ENCODE results near the gene KRT40.

Gene KRT40

DNA sequence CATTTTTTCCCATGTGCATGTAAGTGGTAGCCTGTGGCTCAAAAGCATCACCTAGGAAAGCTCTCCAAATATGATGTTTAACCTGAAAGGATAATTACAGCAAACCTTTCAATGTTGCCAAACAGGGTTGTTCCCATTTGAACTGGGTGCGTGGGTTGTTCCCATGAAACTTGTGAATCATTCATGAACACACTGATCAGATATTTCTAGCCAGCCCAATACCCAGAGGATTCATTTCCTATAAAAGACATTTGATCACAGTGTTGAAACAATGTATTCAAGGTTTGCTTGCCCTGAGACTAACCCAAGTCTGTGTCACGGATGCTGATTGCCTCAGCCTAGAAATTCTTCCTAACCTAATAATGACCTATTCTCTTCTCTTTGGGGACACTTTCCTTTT is 30.2 kb downstream of the KRT40 start:
- no peak for TF ChIP-seq TCF12 (IDR thresholded peaks at IDR 0.05; ENCODE audit: low read depth)

DNA sequence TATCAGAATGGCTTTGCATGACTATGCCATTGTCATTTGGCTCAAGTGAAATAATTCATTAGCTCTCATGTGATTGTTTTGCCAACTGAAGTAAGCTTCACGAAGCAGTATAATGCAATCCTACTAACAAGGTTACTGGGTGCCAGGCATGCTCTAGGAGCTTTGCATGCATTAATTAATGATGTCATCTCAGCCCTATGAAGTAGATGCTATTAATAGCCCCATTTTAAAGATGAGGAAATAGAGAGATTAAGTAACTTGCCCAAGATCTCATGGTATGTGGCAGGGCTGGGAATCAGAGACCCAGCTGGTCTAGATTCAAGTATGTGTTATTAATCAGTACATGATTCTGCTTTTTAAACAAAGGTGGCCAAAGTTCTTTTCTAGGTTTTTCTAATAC is 31.5 kb downstream of the KRT40 start:
- TF ChIP-seq, protein P1, sequence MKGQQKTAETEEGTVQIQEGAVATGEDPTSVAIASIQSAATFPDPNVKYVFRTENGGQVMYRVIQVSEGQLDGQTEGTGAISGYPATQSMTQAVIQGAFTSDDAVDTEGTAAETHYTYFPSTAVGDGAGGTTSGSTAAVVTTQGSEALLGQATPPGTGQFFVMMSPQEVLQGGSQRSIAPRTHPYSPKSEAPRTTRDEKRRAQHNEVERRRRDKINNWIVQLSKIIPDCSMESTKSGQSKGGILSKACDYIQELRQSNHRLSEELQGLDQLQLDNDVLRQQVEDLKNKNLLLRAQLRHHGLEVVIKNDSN (IDR thresholded peaks at IDR 0.05), result no peak
- no peak for TF ChIP-seq RAD21 (IDR thresholded peaks at IDR 0.05; ENCODE audit: low read depth)
- no peak for TF ChIP-seq EGR1 (IDR thresholded peaks at IDR 0.05)
- no peak for TF ChIP-seq NFIC (IDR thresholded peaks at IDR 0.05)
- 0 out of 2 replicates have a peak, but pooled peaks have one; percentile 31 for TF ChIP-seq TCF12 (IDR thresholded peaks at IDR 0.05; ENCODE audit: low read depth)

DNA sequence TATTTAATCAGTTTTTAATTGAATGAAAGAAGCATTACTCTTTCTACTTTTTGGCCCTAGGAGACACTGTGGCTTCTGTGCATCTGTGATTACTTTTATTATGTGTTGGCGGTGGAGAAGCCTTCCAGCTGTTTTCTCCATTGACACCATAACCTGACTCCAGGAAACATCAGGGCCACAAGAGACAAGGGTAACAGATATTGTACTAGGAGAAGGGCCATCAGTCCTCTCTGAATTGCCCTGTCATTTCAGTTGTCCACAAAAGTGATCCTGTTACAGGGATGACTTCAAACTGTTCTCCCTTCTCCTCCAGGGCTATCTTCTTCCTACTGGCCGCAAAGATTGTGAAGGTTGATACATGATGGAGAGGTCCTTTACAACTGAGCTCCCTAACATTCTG is 32.0 kb downstream of the KRT40 start:
- TF ChIP-seq TCF12 (IDR thresholded peaks at IDR 0.05; ENCODE audit: low read depth), result no peak
- no peak for TF ChIP-seq FOXM1 (IDR thresholded peaks at IDR 0.05; ENCODE audit: borderline replicate concordance, low read depth)
- no peak for TF ChIP-seq CREB1 (IDR thresholded peaks at IDR 0.05; ENCODE audit: low read depth)
- TF ChIP-seq RAD21 (IDR thresholded peaks at IDR 0.05; ENCODE audit: low read depth), result no peak

DNA sequence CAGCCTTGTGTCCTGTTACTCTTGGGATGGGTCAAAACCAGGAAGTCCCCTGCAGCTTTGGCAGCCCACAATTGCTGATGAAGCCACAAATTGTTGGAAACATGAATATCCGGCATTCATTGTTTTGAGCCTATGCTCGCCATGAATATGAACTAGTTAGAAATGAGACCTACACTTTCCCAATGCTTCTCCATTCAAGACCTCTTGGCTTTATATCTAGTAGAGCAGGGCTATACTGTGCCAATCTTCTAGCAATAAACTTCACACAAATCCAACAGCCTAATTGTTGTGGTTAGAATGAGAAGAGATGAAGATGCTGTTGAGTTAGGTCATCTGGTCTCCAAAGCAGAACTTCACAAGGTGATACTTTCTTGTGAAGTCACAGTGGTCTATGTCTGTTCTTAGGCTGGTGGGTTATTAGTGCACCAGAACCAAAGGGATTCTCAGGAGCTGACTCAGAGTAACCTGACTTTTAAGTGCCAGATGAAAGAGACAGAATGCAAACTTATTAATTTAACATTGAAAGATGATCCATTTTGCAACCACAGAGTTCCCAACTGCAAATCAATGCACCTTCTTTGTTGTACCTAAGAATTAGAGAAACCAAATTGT is 33.0 kb downstream of the KRT40 start:
- TF ChIP-seq, protein P2, sequence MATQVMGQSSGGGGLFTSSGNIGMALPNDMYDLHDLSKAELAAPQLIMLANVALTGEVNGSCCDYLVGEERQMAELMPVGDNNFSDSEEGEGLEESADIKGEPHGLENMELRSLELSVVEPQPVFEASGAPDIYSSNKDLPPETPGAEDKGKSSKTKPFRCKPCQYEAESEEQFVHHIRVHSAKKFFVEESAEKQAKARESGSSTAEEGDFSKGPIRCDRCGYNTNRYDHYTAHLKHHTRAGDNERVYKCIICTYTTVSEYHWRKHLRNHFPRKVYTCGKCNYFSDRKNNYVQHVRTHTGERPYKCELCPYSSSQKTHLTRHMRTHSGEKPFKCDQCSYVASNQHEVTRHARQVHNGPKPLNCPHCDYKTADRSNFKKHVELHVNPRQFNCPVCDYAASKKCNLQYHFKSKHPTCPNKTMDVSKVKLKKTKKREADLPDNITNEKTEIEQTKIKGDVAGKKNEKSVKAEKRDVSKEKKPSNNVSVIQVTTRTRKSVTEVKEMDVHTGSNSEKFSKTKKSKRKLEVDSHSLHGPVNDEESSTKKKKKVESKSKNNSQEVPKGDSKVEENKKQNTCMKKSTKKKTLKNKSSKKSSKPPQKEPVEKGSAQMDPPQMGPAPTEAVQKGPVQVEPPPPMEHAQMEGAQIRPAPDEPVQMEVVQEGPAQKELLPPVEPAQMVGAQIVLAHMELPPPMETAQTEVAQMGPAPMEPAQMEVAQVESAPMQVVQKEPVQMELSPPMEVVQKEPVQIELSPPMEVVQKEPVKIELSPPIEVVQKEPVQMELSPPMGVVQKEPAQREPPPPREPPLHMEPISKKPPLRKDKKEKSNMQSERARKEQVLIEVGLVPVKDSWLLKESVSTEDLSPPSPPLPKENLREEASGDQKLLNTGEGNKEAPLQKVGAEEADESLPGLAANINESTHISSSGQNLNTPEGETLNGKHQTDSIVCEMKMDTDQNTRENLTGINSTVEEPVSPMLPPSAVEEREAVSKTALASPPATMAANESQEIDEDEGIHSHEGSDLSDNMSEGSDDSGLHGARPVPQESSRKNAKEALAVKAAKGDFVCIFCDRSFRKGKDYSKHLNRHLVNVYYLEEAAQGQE (IDR thresholded peaks at IDR 0.05; ENCODE audit: low read depth), result no peak
- TF ChIP-seq, protein P1 (IDR thresholded peaks at IDR 0.05), result no peak
- TF ChIP-seq EGR1 (IDR thresholded peaks at IDR 0.05), result no peak
- no peak for TF ChIP-seq TEAD4 (IDR thresholded peaks at IDR 0.05)
- TF ChIP-seq NFIC (IDR thresholded peaks at IDR 0.05), result no peak

DNA sequence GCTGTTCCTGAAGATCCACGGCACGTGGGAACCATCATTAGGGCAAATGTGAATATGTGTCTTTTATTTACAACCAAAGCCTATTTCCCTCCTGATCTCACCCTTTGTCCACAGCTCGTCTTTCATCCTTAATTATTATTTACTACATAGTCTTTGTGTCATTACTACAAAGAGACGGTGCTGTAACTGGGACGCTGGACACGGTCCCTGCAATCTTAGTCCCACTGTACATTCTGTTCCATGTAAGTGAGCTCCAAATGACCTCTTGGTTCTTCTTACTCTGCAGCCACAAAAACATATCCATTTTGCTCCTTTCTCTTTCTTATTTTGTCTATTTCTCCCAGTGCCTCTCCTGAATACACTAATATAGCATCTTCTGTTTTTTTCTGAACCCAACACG is 34.0 kb downstream of the KRT40 start:
- no peak for TF ChIP-seq NFIC (IDR thresholded peaks at IDR 0.05)
- no peak for TF ChIP-seq CREB1 (IDR thresholded peaks at IDR 0.05; ENCODE audit: low read depth)

DNA sequence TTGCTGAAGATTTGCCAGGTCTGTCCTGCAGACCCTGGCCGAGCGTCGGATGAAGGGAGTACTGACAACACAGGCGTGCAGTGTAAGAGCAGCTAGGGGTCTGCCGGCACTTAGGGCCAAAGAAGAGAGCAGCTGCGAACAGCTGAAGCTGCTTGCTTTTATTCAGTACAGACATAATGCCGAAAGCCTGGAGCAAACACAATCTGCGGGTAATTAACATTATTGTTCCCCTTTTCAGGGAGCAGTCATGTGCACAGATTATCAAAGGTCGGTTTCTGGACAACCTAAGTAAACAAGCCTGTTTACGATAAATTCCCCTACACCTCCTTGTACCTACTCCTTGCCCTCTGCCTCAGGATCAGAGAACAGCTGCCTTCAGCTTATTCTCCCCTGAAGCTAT is 34.7 kb downstream of the KRT40 start:
- no peak for TF ChIP-seq YY1 (IDR thresholded peaks at IDR 0.05; ENCODE audit: low read depth)
- TF ChIP-seq TEAD4 (IDR thresholded peaks at IDR 0.05), result no peak
- no peak for TF ChIP-seq NFIC (IDR thresholded peaks at IDR 0.05)
- TF ChIP-seq TAF1 (IDR thresholded peaks at IDR 0.05; ENCODE audit: low read depth), result no peak
- TF ChIP-seq, protein P1 (IDR thresholded peaks at IDR 0.05), result no peak
- TF ChIP-seq FOXM1 (IDR thresholded peaks at IDR 0.05; ENCODE audit: borderline replicate concordance, low read depth), result no peak
- no peak for TF ChIP-seq TCF12 (IDR thresholded peaks at IDR 0.05; ENCODE audit: low read depth)
- TF ChIP-seq, protein P2 (IDR thresholded peaks at IDR 0.05; ENCODE audit: low read depth), result no peak
- TF ChIP-seq EP300 (IDR thresholded peaks at IDR 0.05; ENCODE audit: borderline replicate concordance), result no peak
- no peak for TF ChIP-seq EGR1 (IDR thresholded peaks at IDR 0.05)
- no peak for TF ChIP-seq CEBPB (IDR thresholded peaks at IDR 0.05)
- TF ChIP-seq CREB1 (IDR thresholded peaks at IDR 0.05; ENCODE audit: low read depth), result no peak
- TF ChIP-seq RAD21 (IDR thresholded peaks at IDR 0.05; ENCODE audit: low read depth), result no peak
- TF ChIP-seq, protein P3, sequence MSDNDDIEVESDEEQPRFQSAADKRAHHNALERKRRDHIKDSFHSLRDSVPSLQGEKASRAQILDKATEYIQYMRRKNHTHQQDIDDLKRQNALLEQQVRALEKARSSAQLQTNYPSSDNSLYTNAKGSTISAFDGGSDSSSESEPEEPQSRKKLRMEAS (IDR thresholded peaks at IDR 0.05), result no peak

DNA sequence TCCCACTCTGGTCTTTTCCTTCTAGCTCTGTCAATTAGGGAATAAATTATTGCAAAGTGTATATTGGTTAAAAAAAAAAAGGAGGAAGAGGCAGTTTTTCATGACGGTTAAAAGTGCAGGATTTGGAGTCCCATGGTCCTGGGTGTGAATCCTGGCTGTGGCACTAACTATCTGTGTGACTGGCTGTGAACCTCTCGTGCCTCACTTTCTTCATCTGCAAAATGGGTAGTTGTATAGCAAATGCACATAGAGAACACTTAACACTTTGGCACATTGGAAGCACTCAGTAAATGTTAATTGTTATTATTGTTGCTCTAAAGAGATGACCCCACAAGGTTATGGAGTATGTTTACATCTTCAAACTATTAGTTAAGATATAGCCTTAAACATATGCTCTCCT is 36.2 kb downstream of the KRT40 start:
- no peak for TF ChIP-seq EGR1 (IDR thresholded peaks at IDR 0.05)
- TF ChIP-seq, protein P1 (IDR thresholded peaks at IDR 0.05), result no peak
- no peak for TF ChIP-seq CREB1 (IDR thresholded peaks at IDR 0.05; ENCODE audit: low read depth)
- no peak for TF ChIP-seq TEAD4 (IDR thresholded peaks at IDR 0.05)
- TF ChIP-seq YY1 (IDR thresholded peaks at IDR 0.05; ENCODE audit: low read depth), result no peak
- TF ChIP-seq ZBTB7A (IDR thresholded peaks at IDR 0.05; ENCODE audit: low read depth), result no peak
- TF ChIP-seq, protein P2 (IDR thresholded peaks at IDR 0.05; ENCODE audit: low read depth), result no peak
- no peak for TF ChIP-seq TCF12 (IDR thresholded peaks at IDR 0.05; ENCODE audit: low read depth)
- no peak for TF ChIP-seq RAD21 (IDR thresholded peaks at IDR 0.05; ENCODE audit: low read depth)
- TF ChIP-seq NFIC (IDR thresholded peaks at IDR 0.05), result no peak
- no peak for TF ChIP-seq FOXM1 (IDR thresholded peaks at IDR 0.05; ENCODE audit: borderline replicate concordance, low read depth)
- TF ChIP-seq, protein P3 (IDR thresholded peaks at IDR 0.05), result no peak
- no peak for TF ChIP-seq TAF1 (IDR thresholded peaks at IDR 0.05; ENCODE audit: low read depth)
- no peak for TF ChIP-seq EP300 (IDR thresholded peaks at IDR 0.05; ENCODE audit: borderline replicate concordance)
- no peak for TF ChIP-seq CEBPB (IDR thresholded peaks at IDR 0.05)

Measured in Ishikawa (cell line).